MCF 10A (cell line): ENCODE measurements around the gene DTX3L. TPM values are rescaled to one million over a fixed set of nuclear protein-coding genes. Genes with fewer than 3 reads are reported as not detected.
A peak's percentile ranks its signal among the peaks of the same experiment; 100 is the strongest.

Experiments used
- BruUV-seq: library from RNA; stranded (reverse); fragments of 400-500 nt; replicated peaks from 2 replicates; lab custom pipeline; 2021; lab: Mats Ljungman, UMichigan
- CTCF ChIA-PET: fragments of 300-600 bp; sonication (Branson Sonifier 250); formaldehyde crosslinking; extraction: SDS; loops from one replicate; lab custom pipeline; 2021; ENCODE audit warnings: antibody characterized with exemption, inconsistent platforms; lab: Yijun Ruan, JAX
- POLR2A ChIA-PET: fragments of 300-600, 350-650 bp; sonication (Branson Sonifier 250); formaldehyde crosslinking; extraction: SDS; loops from one replicate; lab custom pipeline; 2020; ENCODE audit warnings: antibody characterized with exemption, inconsistent platforms; lab: Yijun Ruan, JAX
- DNase-seq: peaks from one replicate; pipeline ENCODE4 v3.0.0-alpha.2; 2018; ENCODE audit not compliant: unreplicated experiment
- H3K27ac Mint-ChIP-seq: one replicate; pipeline ENCODE4 v1.8.0; 2022; ENCODE audit warnings: mild to moderate bottlenecking, low read depth, mixed read lengths; ENCODE audit not compliant: unreplicated experiment
- H3K27me3 Mint-ChIP-seq: one replicate; pipeline ENCODE4 v1.8.0; 2022; ENCODE audit warnings: mixed read lengths; ENCODE audit not compliant: insufficient read depth, unreplicated experiment
- H3K36me3 Mint-ChIP-seq: one replicate; pipeline ENCODE4 v1.8.0; 2022; ENCODE audit warnings: mild to moderate bottlenecking, moderate library complexity, mixed read lengths; ENCODE audit not compliant: insufficient read depth, unreplicated experiment
- H3K4me1 Mint-ChIP-seq: one replicate; pipeline ENCODE4 v1.8.0; 2022; ENCODE audit warnings: mixed read lengths; ENCODE audit not compliant: insufficient read depth, unreplicated experiment
- H3K4me3 Mint-ChIP-seq: one replicate; pipeline ENCODE4 v1.8.0; 2022; ENCODE audit warnings: mild to moderate bottlenecking, moderate library complexity, mixed read lengths; ENCODE audit not compliant: unreplicated experiment
- H3K9me3 Mint-ChIP-seq: one replicate; pipeline ENCODE4 v1.8.0; 2022; ENCODE audit warnings: mixed read lengths; ENCODE audit not compliant: unreplicated experiment
- intact Hi-C: fragments of 100-400 bp; cut with micrococcal nuclease; formaldehyde crosslinking; loops from 2 replicates; pipeline ENCODE4 v1.14.1; 2022
- total RNA-seq: library from RNA; stranded (reverse); gene quantifications from 2 replicates; pipeline ENCODE4 v1.2.3, GENCODE V29; 2022
- TF ChIP-seq, protein P1 (sequence below): fragments of 200-600 bp; IDR thresholded peaks from one replicate; pipeline ENCODE4 v1.8.0; 2022; ENCODE audit warnings: antibody characterized with exemption, mild to moderate bottlenecking; ENCODE audit not compliant: unreplicated experiment

DTX3L gene
- total RNA-seq, 1 experiment from 2014 or later: 19.1 TPM

DNA sequence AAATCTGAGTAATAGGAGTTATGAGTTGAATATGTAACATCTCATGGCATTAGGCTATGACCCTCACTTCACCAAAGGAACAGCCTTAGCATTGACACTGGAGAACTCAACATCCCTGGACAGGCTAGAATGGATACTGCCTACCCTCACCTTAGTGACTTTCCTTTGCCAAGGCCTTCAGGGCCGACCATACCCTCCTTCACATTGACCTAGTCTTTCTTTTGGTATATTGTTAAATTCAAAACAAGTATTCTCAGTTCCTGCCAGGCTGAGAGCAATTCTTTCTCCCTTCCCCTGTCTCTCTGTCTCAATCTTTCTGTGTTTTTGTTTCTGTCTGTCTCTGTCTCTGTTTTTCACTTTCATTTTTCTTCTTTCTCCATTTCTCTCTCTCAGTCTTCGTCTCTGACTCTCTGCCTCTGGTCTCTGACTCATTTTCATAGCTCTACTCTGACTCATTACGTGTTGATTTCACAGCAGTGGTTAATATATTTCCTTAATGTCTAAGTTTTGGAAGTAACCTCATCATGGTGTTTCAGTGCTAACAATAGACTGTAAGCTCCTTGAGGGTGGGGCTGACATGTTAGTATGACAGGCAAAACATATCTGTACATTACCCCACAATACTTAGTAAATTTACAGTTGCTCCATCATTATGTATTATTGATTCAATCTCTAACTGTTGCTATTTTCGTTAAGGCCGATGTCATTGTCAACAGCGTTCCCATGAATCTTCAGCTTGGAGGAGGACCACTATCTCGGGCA is 45.8 kb downstream of the DTX3L start:
- no peaks in the 10 kb centered on the region for H3K36me3 Mint-ChIP-seq
- H3K27ac Mint-ChIP-seq: peak overlapping the region; percentile 96
- H3K4me3 Mint-ChIP-seq: peak overlapping the region; percentile 33
- intact Hi-C loops: no loop called here
- no peaks in the 10 kb centered on the region for H3K9me3 Mint-ChIP-seq
- TSS peak; percentile 80 for BruUV-seq
- H3K27me3 Mint-ChIP-seq: no peaks in the 10 kb centered on the region
- ChIA-PET POLR2A (interaction anchor here (0.6 to 1.1 kb wide), 5 partner anchors 12 to 256 kb away, joined by 3 to 4 read pairs (median 3); no protein-coding TSS in a partner anchor), CTCF (interaction anchor here (1.3 kb wide), 1 partner anchor 69 kb away, joined by 5 read pairs; no protein-coding TSS in a partner anchor)
- peaks cover 7% of the 10 kb centered on the region for H3K4me1 Mint-ChIP-seq
- DNase-seq: peak; percentile 70
- TF ChIP-seq, protein P1, sequence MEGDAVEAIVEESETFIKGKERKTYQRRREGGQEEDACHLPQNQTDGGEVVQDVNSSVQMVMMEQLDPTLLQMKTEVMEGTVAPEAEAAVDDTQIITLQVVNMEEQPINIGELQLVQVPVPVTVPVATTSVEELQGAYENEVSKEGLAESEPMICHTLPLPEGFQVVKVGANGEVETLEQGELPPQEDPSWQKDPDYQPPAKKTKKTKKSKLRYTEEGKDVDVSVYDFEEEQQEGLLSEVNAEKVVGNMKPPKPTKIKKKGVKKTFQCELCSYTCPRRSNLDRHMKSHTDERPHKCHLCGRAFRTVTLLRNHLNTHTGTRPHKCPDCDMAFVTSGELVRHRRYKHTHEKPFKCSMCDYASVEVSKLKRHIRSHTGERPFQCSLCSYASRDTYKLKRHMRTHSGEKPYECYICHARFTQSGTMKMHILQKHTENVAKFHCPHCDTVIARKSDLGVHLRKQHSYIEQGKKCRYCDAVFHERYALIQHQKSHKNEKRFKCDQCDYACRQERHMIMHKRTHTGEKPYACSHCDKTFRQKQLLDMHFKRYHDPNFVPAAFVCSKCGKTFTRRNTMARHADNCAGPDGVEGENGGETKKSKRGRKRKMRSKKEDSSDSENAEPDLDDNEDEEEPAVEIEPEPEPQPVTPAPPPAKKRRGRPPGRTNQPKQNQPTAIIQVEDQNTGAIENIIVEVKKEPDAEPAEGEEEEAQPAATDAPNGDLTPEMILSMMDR: no peak

DNA sequence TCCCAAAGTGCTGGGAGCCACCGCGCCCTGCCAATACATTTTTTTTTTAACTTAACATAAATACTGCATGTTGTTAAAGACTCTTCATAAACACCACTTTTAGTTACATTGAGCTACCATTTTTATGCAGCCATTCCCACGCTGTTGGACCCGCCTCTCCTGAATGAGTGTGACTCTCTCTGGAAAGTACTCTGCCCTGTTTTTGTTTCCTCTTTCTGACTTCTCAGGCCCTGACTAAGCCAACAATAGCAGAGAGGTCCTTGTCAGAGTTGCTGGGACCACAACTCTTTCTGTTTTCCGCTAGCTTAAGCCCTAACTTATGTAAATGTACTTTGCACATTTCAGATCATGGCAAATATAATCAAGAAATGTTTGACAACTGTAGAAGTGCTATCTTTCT is 48.6 kb downstream of the DTX3L start:
- Mint-ChIP-seq H3K4me1 (peaks cover 7% of the 10 kb centered on the region), H3K4me3 (no peak overlapping the region), H3K36me3 (no peaks in the 10 kb centered on the region), H3K27ac (no peak overlapping the region), H3K9me3 (no peaks in the 10 kb centered on the region), H3K27me3 (no peaks in the 10 kb centered on the region)
- ChIA-PET CTCF (no interaction called here), POLR2A (interaction anchor here (0.8 to 1.1 kb wide), 2 partner anchors 19 to 94 kb away, joined by 3 to 5 read pairs; no protein-coding TSS in a partner anchor)
- TF ChIP-seq, protein P1: no peak
- BruUV-seq: no TSS peak
- DNase-seq: no peak
- intact Hi-C loops: no loop called here

DNA sequence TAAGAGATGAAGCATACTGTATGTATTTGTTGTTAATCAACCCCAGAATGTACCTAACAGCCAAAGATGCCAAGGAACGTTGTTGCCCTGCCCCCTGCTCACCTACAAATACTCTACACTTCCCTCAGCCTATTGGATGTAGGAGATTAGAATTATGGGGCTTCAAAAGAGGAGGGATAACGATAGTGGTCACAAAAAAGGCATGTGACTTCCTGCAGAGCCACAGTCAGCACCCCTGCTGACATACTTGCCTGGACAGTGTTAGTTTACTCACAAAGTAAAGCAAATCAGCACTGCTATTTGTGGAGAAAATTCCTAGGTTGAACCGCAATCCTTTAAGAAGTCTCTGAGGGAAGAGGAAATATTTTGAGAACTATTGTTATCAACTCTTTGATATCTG is 51.2 kb downstream of the DTX3L start:
- H3K27ac Mint-ChIP-seq: no peak overlapping the region
- intact Hi-C loops: no loop called here
- H3K9me3 Mint-ChIP-seq: no peaks in the 10 kb centered on the region
- DNase-seq: no peak
- H3K36me3 Mint-ChIP-seq: no peaks in the 10 kb centered on the region
- H3K4me3 Mint-ChIP-seq: no peak overlapping the region
- TF ChIP-seq, protein P1: no peak
- no peaks in the 10 kb centered on the region for H3K4me1 Mint-ChIP-seq
- BruUV-seq: no TSS peak
- POLR2A ChIA-PET: no interaction called here
- H3K27me3 Mint-ChIP-seq: peaks cover 14% of the 10 kb centered on the region
- CTCF ChIA-PET: no interaction called here

DNA sequence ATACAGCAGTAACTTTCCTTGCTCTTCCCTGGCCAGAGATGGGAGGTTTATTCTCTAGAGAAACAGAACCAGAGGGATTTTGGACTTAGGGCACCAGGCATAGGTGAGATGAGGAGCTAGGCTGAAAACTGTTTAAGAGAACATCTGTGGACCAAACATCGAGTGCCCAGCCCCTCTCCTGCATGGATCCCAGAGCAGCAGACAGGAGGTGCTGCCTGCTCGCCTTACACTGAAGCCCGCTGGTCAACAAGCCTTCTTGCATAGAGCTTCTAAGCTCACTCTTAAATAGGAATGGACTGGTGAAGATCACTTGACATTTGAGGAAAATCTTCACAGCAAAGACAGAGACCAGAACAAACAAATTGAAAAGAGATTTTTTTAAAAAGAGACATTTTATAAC is 54.5 kb downstream of the DTX3L start:
- ChIA-PET CTCF (interaction anchor here (1.5 kb wide), 1 partner anchor 10 kb away, joined by 5 read pairs; no protein-coding TSS in a partner anchor), POLR2A (interaction anchor here (1.0 kb wide), 1 partner anchor 50 kb away, joined by 3 read pairs; no protein-coding TSS in a partner anchor)
- Mint-ChIP-seq H3K4me1 (no peaks in the 10 kb centered on the region), H3K27ac (no peak overlapping the region), H3K27me3 (peaks cover 36% of the 10 kb centered on the region), H3K9me3 (no peaks in the 10 kb centered on the region), H3K4me3 (no peak overlapping the region), H3K36me3 (no peaks in the 10 kb centered on the region)
- DNase-seq: no peak
- intact Hi-C loops: no loop called here
- TF ChIP-seq, protein P1: no peak
- BruUV-seq: no TSS peak
